ENCODE measurements around the gene CORO2B.

DNA sequence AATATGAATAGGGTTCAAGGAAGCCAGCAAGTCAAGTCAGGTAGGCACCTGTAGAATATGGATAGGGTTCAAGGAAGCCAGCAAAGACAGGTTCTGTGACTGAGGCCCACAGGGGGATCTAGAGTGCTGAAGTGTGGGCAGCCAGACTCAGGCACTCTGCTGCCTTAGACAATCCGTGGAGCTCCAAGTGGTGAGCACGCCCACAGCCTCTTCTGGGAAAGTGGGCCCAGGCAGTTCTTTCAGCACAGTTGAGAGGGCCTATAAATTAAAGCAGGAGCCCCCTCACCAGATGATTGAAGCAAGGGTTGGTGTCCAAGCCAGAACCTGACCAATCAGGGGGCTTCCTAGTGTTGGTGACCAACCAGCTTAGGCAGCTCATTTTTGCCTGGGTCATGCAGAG, 190.9 kb downstream of the CORO2B start:
- TF ChIP-seq POLR2A (IDR thresholded peaks at IDR 0.05), result no peak
- TF ChIP-seq, protein P1, sequence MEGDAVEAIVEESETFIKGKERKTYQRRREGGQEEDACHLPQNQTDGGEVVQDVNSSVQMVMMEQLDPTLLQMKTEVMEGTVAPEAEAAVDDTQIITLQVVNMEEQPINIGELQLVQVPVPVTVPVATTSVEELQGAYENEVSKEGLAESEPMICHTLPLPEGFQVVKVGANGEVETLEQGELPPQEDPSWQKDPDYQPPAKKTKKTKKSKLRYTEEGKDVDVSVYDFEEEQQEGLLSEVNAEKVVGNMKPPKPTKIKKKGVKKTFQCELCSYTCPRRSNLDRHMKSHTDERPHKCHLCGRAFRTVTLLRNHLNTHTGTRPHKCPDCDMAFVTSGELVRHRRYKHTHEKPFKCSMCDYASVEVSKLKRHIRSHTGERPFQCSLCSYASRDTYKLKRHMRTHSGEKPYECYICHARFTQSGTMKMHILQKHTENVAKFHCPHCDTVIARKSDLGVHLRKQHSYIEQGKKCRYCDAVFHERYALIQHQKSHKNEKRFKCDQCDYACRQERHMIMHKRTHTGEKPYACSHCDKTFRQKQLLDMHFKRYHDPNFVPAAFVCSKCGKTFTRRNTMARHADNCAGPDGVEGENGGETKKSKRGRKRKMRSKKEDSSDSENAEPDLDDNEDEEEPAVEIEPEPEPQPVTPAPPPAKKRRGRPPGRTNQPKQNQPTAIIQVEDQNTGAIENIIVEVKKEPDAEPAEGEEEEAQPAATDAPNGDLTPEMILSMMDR (IDR thresholded peaks at IDR 0.05), result no peak
